ENCODE measurements around the gene CDC42. TPM values are rescaled to one million over a fixed set of nuclear protein-coding genes. Genes with fewer than 3 reads are reported as not detected.

CDC42 gene
- total RNA-seq (2022; extraction: Qiagen RNA extraction; ENCODE audit: low read depth): 141 to 209 TPM (median 162 TPM) in 5 replicates

DNA sequence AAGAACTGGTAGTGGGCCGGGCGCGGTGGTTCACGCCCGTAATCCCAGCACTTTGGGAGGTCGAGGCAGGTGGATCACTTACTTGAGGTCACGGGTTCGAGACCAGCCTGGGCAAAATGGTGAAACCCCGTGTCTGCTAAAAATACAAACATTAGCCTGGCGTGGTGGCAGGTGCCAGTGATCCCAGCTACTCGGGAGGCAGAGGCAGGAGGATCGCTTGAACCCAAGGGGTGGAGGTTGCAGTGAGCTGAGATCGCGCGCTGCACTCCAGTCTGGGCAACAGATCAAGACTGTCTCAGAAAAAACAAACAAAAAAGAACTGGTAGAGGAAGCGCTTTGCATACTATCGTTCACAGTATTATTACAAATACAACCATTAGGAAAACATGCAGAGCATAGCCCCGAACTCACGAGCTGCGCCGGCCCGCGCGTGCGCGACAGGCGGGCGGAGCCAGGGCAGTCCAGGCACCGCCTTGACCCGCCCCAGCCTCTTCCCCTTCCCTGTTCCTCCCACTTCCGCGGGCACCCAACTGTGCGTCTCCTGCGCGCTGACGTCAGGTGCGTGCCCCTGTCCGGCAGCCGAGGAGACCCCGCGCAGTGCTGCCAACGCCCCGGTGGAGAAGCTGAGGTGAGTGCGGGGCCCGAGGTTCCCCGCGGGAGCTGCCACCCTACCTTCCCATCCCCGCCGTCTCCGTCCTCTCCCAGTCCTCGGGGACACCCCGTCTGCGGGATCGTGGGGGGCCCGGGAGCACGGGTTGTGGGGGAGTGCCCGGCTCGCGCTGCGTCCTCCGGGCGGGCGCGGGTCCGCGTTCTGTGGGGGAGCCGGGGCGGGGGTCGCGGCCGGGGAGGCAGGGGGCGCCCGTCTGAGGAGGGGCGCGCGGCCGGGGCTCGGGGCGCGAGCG lies at the start of gene CDC42:
Gene CDC42 (plus strand): TSS at position 595 of the 902 bp plus-strand sequence. CDS start 25,770 bp downstream, outside the sequence.

Other genes with a start within 250 kb of the CDC42 start
- gene LDLRAD2, start 240.4 kb upstream of the CDC42 start, total RNA-seq (2022; extraction: Qiagen RNA extraction; ENCODE audit: low read depth): 0.03 to 0.15 TPM (median 0.08 TPM) in 5 replicates
- 53.5 to 76.4 TPM (median 69.9 TPM) in 5 replicates for gene HSPG2, start 115.4 kb upstream of the CDC42 start, total RNA-seq (2022; extraction: Qiagen RNA extraction; ENCODE audit: low read depth)
- not detected in 5 replicates for gene CELA3B, start 75.7 kb upstream of the CDC42 start, total RNA-seq (2022; extraction: Qiagen RNA extraction; ENCODE audit: low read depth)
- not detected in 5 replicates for gene CELA3A, start 51.1 kb upstream of the CDC42 start, total RNA-seq (2022; extraction: Qiagen RNA extraction; ENCODE audit: low read depth)
- gene WNT4, start 90.4 kb downstream of the CDC42 start, total RNA-seq (2022; extraction: Qiagen RNA extraction; ENCODE audit: low read depth): 0.24 to 0.53 TPM (median 0.29 TPM) in 5 replicates